ENCODE results near the gene ARHGEF37.
A peak's percentile ranks its signal among the peaks of the same experiment; 100 is the strongest.
"Not testable (repeated sequence)": the region's sequence is repeated elsewhere in the genome, so short reads cannot be mapped to it uniquely, and the experiment has no call there.

Gene ARHGEF37, protein sequence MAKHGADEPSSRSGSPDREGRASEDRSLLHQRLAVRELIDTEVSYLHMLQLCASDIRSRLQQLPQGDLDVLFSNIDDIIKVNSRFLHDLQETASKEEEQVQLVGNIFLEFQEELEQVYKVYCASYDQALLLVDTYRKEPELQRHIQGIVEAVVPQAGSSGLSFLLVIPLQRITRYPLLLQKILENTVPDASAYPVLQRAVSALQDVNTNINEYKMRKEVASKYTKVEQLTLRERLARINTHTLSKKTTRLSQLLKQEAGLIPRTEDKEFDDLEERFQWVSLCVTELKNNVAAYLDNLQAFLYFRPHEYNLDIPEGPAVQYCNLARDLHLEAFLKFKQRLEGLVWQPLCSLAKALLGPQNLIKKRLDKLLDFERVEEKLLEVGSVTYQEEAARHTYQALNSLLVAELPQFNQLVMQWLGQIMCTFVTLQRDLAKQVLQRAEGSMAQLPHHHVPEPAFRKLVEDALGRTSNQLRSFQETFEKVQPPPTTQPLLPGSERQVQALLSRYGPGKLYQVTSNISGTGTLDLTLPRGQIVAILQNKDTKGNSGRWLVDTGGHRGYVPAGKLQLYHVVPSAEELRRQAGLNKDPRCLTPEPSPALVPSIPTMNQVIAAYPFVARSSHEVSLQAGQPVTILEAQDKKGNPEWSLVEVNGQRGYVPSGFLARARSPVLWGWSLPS

DNA sequence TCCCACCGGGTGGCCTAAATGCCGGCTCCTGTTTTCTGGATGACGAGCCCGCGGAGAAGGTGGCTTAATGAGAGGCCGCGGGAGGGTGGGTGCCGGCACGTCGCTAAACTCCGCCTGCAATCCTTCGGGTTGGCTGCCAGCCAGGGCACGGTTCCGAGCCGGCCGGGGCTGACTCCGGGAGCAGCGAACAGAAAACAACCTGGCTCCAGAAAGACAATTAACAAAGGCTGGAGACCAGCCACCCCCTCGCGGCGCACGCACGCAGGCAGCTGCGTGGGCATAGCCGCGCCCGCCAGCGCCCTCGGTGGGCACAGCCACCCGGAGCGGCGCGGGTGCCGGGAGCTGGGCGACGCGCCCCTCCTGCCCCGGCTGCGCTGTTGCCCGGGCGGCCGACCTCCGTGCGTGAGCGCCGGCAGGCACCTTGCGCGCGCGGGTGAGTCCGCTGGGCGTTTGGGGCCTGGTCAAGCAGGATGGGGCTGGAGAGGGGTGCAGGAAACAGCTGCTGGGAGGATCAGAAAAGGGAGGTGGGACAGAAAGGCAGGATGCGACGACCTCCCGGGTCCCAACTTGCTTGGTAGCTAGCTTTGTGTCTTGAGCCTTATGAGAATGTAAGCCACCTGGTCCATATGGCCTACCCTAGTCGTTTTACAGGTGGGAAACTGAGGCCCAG lies at the start of gene ARHGEF37:
TSS of gene ARHGEF37 (plus strand) at position 307 of the 670 bp plus-strand sequence. CDS start 16,272 bp downstream, outside the sequence.
- DNase-seq (ENCODE audit: low read depth): peak; percentile 10

DNA sequence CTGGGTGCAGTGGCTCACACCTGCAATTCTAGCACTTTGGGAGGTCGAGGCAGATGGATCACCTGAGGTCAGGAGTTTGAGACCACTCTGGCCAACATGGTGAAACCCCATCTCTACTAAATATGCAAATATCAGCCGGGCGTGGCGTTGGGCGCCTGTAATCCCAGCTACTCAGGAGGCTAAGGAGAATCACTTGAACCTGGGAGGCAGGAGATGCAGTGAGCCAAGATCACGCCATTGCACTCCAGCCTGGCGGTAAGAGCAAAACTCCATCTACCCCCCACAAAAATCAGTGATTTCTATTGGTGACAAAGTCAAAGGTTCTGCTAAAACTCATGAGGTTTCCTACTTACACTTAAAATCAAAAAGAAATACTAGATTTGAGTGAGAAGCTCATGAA lies 48.9 kb upstream of the ARHGEF37 start:
- DNase-seq (ENCODE audit: low read depth): no peak

DNA sequence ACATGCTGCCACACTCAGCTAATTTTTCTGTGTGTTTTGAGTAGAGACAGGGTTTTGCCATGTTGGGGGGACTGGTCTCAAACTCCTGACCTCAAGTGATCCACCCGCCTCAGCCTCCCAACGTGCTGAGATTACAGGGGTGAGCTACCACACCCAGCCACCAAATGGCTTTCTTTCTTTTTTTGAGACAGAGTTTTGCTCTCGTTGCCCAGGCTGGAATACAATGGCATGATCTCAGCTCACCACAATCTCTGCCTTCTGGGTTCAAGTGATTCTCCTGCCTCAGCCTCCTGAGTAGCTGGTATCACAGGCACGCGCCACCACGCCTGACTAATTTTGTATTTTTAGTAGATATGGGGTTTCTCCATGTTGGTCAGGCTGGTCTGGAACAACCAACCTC lies 45.5 kb upstream of the ARHGEF37 start:
- DNase-seq (ENCODE audit: low read depth): not testable (repeated sequence)

DNA sequence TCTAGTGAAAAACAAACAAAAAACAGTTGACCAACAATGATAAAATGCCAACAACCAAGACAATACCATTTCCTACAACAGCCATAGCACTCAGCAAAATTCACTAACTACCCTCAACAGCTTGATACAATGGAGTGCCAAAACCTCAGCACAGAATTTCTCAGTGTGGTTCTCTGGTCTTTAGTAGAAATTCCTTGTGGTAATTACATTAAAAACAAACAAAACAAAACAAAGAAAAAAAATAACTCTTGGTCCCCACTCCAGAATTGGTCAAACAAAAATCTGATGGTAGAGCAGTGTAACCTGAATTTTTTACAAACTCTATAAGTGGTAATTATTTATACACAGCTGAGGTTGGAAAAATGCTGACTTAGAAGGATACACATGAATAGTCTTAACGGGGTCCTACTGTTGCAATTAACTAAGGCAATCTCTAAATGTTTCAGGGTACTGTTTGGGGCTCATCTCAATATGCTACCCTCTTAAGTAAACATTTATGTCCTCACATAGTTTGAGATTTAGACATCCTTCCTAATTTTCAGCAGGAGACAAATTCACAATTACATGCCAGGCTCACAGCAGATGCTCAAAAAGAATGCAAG lies 43.8 kb upstream of the ARHGEF37 start:
- no peak for DNase-seq (ENCODE audit: low read depth)

DNA sequence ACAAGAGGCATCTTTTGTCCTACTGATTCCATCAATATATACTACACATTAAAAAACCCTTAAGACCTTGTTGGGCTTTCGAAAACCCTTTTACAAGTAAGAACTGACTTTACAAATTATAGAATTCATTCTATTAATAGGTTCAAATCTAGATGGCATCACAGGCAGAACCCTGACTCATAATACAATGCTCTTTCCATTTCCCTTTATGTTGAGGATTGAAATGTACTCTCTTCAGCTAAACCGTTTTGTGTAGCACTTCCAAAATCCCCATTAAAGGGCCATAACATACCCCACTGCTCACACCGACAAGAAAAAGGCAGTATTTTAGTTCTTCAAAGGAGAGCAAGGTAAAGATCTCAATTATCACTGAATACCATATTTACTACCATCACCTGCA lies 41.2 kb upstream of the ARHGEF37 start:
- DNase-seq (ENCODE audit: low read depth): no peak

DNA sequence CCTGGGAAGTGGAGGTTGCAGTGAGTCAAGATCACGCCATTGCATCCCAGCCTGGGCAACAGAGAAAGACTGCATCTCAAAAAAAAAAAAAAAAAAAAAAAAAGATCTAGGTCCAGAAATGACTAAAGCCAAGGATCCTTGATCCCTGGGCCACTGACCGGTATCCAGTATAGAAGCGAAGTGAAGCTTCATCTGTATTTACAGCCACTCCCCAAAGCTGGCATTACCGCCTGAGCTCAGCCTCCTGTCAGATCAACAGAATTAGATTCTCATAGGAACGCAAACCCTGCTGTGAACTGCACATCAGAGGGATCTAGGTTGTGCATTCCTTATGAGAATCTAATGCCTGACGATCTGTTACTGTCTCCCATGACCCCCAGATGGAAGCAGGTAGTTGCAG lies 39.4 kb upstream of the ARHGEF37 start:
- no peak for DNase-seq (ENCODE audit: low read depth)

DNA sequence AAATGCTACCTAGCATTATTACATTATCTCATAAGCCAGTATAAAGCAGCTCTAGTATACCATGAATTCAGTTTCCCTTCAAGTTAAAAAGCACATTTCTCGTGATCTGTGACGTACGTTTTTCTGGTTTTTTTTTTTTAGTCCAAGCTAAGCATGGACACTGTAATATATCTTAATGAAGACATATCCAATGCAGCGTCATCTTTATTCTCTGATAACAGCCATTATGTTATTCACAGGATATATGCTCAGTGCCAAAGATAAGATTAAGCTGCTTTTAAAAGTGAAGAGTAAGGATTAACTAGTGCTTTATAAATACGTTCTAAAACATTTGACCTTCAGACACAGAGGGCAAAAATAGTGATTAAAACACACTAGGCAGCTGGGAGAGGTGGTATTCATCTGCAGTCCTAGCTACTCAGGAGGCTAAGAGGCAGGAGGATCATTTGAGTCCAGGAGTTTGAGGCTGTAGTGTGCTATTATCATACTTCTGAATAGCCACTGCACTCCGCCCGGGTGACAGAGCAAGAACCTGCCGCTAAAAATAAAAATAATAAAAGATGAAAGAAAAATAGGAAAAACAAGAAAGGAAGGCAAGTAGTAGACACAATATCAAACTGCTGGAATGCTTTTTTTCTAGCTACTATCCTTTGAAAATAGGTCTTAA lies 37.8 kb upstream of the ARHGEF37 start:
- DNase-seq (ENCODE audit: low read depth): no peak

DNA sequence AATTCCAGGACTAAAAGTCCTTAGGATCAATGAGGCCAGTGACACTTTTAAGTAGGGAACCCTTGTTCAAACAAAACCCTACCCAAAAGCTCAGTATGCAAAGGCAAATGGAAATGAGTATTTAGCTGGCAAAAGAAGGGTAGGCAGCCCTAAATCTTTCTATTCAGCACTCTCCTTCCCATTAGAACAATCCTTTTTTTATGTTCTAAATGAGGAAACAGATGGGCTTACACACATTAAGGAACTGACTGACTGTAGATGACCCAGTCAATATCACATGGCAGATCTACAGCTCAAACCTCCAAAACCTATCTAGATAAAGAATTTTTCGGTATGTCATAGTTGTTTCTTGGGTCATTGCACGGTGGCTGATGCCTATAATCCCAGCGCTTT lies 37.3 kb upstream of the ARHGEF37 start:
- DNase-seq (ENCODE audit: low read depth): no peak

DNA sequence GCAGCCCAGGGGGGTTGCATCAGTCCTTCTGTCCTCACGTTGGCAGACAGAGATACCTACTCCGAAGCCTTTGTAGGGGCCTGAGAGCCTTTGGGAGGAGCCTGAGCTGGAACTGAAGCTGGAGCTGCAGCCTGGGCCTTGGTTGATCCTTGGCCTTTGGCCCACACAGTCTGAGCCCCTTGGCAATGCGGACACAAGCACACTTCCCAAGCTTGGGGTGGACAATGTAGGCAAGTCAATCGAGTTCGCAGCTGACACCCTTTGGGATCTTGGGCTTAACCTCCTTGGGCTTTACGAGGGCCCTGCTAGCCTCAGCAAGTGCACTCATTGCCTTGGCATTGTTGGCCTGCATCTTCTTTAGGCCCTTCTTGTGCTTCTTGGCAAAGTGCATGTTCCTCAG lies 36.0 kb upstream of the ARHGEF37 start:
- no peak for DNase-seq (ENCODE audit: low read depth)

DNA sequence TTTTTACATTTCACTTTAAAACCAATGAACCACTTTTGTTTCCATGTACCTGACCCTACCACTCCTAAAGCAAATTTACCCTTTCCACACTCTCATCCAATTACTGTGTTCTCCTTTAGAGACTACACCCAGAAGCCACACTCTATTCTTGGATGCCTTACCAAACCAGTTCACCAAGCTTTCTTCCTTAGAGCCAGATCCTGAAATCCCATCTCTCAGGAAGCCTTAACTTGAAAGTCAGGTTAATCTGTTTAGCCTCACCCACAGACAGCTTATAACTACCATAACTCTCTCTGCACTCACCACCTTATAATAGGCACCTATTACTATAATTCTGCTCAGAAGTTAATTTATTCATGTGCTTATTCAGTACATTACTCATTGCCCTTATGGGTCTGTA lies 34.3 kb upstream of the ARHGEF37 start:
- no peak for DNase-seq (ENCODE audit: low read depth)

DNA sequence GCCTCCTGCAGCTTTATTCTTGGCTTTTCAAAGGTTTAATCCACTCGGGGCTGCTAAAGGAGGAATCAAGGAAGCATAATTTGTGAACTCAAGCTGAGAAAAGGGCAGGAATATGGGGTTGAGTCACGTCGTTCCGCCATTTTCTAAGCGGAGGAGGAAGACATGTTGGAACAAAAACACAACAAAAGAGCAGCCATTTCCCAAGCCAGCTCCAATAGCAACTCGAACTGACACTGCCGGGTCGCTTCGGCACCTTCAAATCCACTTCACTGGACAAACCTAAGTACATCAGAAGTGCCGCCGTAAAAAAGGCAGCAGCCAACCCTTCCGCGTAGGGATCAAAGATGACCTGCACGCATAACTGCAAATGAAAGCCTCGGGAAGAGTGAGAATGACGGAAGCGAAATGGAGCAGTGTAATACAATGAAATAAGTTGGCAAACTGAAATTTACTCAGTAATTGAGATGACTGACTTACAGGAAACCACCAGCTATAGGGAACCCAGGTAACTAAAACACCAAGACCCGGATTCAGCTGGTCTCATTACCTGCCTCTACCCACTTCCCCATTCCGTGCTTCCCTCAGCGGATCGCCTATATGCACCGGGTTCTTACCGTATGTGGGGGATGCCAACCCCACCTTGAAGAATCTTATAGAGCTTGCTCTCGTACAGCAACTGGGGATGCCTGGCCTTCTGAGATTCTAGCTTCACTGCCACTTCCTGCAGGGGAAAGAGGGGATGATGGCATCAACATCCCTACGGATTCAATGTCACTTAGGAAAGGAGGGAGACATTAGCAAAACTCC lies 31.6 kb upstream of the ARHGEF37 start:
- no peak for DNase-seq (ENCODE audit: low read depth)

DNA sequence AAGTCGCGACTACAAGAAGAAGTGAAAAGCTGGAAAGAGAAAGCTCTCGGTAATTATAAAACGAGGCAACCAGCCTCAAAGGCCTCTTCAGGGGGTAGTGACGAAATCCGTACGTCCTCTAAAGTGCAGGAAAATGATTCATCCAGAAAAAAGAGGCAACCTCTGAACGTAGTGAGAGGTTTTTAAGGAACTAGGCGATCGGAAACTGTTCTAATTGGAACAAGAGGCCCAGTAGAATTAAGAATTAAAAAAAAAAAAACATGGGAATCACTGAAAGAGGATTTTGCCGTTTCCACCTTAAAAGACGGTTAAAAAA lies 31.1 kb upstream of the ARHGEF37 start:
- DNase-seq (ENCODE audit: low read depth): no peak

DNA sequence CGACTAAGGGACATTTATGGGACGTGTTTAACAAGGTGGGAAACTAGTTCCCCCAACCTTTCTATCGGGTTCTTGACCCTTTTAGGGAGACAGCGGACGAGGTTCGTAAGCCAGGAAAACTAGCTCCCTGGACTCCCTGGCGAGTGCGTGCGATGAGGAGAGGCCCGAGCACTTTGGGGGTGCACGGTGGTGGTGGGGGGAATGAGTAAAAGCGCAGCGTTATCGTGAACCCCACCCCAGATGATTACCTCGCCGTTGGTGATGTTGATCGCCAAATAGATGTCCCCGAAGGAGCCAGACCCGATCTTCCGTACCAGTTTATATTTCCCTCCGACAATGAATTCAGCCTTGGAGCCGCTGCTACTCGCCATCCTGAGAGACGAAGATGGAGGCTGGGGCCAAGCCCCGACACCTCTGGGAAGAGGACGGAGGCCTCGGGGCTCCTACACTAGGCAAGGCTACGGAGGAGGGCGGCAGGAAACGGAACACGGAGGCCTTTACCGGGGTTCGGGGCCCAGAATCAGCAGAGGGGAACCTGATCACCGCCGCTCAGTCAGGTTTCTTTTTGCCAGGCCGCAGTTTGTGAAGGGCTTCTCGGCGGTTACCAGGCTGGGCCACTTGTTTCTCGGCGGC lies 30.6 kb upstream of the ARHGEF37 start:
- DNase-seq (ENCODE audit: low read depth): no peak

DNA sequence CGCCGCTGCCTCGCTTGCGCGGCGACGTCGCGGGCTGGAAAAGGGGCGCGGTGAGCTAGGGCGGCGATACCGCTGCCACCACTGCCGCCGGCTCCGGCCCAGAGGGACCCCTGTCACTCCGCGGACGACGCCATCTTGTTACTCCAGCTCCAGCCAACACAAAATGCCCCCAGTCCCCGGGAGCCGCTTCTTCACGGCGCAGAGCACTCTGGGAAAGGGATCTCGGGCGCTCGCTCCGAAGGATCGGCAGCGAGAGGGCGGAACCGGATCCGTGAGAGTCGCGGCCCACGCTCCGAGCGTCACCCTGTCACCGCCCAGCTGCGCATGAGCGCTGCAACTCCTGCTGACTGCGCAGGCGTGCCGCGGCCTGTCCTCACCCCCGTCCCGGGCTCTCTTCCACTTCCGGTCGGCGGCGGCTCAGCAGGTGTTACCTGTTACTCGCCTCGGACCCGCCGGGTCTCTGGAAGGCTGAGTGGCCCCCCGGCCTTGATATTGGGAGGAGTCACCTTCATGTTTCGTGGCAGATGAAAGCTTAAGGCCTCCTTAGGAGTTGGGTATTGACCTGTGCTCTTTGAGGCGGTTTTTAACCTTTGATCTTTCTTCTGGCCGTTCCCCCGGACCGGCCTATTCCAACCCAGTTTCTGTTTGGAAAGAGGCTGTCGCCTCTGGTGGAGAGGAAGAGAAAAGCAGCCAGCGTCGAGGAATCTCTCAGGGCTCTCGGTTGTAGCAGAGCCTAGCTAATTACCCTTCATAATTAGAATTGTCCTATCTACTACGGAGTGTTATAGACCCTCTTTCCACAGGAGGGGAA lies 29.9 kb upstream of the ARHGEF37 start, which contains the start of gene CSNK1A1:
TSS of gene CSNK1A1 (minus strand) at position 213 of the 811 bp plus-strand sequence. CDS start 475 bp downstream, outside the sequence.
- DNase-seq (ENCODE audit: low read depth): peak; percentile 99

DNA sequence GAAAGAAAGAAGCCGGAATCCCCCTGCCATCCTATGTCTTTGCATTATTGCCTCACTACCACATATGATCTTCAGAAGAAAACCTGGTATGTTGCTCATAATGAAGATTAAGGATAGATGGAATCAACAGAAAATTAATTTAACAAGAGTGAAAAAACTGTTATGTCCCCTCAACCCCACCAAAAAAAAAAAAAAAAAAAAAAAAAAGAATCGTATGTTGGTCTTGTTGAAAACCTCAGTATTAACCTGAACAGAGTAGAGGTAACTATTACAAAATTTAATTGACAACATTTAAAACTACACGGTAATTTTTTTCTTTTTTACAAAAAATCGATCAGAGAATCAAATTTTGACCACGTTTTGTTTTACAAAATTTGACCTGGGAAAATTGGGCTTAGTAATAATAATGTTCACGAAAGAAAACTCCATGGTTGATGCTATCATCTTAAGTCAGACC lies 29.2 kb upstream of the ARHGEF37 start:
- DNase-seq (ENCODE audit: low read depth): no peak

DNA sequence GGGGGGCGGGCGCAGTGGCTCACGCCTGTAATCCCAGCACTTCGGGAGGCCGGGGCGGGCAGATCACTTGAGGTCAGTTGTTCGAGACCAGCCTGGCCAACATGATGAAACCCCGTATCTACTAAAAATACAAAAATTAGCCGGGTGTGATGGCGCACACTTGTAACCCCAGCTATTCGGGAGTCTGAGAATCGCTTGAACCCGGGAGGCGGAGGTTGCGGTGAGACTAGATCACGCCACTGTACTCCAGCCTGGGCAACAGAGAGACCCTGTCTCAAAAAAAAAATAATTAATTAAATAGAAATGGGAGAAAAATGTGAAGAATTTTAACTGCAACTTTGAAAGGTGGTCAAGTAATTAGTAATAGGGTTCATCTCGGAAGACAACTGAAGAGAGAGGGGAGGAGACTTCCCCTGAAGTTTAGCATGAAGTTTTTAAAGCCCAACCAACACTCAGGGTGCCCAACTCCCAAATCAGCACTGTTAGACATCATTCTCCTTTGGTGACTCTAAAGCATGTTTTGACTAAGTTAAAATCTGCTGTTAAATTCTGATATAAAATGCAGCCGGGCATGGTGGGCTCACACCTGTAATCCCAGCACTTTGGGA lies 28.6 kb upstream of the ARHGEF37 start:
- no peak for DNase-seq (ENCODE audit: low read depth)

DNA sequence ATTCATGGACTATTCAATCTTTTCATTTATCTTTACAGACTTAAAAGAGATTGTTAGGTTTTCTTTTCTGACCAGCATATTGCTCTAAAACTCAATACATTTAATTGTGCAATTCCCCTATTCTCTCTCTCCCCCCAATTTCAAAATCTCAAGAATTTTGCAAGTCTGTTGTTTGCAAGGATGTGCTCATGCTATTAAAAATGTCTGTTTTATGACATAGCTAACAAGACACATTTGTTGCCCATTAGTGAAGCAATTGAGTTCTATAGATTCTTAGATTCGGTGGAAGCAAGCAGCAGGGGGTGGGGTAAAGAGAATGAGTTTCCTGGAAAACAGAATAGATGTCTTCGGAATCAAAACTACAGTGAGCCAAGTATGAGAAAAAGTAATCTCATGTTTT lies 21.6 kb upstream of the ARHGEF37 start:
- DNase-seq (ENCODE audit: low read depth): no peak

DNA sequence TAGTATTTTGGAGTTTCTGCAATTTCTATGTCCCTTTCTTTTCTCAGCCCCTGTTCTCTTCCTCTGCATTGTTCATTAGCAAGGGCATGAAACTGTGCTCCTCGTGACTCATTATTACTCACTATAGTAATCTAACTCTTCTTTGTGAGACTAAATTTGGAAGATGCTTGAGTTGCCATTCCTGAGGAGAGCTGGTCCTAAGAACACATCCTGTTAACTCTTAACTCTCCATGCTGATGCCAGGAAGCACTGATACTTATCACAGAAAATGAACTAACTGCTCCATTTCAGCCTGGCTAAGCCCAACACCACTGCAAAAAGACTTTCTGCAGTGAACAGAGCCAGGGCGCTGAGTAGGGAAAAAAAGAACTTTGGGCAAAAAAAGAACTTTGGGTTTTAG lies 19.4 kb upstream of the ARHGEF37 start:
- DNase-seq (ENCODE audit: low read depth): no peak

DNA sequence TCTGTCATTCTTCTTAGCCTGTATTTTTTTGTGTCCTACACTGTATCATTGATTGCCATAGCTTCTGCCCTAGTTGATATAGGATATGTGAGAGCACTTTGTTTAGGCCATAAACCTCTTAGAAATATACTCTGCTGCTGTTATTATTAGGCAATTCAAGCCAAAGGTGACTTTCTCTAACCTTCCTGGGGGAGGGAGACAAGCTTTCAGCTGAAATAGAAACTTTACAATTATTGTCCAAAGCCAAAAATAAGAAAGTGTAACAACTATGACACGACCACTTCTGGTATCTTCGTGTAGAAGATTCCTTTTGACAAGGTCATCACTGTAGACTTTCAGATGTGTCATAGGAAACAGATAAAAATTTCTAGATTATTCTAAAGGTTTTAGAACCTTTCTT lies 17.8 kb upstream of the ARHGEF37 start:
- no peak for DNase-seq (ENCODE audit: low read depth)

Data from stimulated activated CD8-positive, alpha-beta memory T cell treated with anti-CD3 and anti-CD28 coated beads, Interleukin-15, amount 100 ng/mL, for 24 hours (primary cell).